22Rv1 (cell line): ENCODE data around the gene CMTR2.

Experiments
- ZFX ChIP-seq: fragments of 450-650 bp; IDR thresholded peaks from 2 replicates; pipeline ENCODE4 v1.6.1; 2017; ENCODE audit warnings: antibody characterized with exemption, borderline replicate concordance
- TF ChIP-seq, protein P1 (sequence below): fragments of 450-650 bp; IDR thresholded peaks from 2 replicates; pipeline ENCODE4 v1.5.1; 2017; ENCODE audit warnings: mild to moderate bottlenecking

DNA sequence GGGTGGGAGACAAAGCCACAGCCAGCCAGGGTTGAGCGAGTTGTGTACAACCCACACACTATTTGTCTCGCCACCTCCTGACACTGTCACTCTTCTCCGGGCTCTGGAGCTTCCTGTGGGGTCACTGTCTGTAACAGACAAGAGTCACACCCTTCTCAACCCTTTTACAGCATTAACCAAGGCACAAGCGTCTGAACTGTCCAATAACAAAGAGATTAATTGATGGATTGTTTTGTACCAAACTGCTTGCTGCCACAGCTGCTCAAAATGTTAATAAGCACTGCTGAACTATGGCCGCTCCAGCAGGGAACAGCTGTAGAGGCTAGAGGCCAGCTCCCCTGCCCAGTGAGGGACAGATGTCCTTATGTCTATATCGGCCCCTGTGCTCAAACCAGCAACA lies 33.5 kb downstream of the CMTR2 start:
- TF ChIP-seq, protein P1, sequence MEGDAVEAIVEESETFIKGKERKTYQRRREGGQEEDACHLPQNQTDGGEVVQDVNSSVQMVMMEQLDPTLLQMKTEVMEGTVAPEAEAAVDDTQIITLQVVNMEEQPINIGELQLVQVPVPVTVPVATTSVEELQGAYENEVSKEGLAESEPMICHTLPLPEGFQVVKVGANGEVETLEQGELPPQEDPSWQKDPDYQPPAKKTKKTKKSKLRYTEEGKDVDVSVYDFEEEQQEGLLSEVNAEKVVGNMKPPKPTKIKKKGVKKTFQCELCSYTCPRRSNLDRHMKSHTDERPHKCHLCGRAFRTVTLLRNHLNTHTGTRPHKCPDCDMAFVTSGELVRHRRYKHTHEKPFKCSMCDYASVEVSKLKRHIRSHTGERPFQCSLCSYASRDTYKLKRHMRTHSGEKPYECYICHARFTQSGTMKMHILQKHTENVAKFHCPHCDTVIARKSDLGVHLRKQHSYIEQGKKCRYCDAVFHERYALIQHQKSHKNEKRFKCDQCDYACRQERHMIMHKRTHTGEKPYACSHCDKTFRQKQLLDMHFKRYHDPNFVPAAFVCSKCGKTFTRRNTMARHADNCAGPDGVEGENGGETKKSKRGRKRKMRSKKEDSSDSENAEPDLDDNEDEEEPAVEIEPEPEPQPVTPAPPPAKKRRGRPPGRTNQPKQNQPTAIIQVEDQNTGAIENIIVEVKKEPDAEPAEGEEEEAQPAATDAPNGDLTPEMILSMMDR, result no peak
- no peak for TF ChIP-seq ZFX
